ENCODE data around the gene SOX1.

- TF ChIP-seq EZH2phosphoT487 (IDR thresholded peaks at IDR 0.05; ENCODE audit: low read length) (no peak), EZH2 (optimal IDR thresholded peaks at IDR 0.05; ENCODE audit: low read depth, low read length) (no peak)
- TF ChIP-seq, protein P1, sequence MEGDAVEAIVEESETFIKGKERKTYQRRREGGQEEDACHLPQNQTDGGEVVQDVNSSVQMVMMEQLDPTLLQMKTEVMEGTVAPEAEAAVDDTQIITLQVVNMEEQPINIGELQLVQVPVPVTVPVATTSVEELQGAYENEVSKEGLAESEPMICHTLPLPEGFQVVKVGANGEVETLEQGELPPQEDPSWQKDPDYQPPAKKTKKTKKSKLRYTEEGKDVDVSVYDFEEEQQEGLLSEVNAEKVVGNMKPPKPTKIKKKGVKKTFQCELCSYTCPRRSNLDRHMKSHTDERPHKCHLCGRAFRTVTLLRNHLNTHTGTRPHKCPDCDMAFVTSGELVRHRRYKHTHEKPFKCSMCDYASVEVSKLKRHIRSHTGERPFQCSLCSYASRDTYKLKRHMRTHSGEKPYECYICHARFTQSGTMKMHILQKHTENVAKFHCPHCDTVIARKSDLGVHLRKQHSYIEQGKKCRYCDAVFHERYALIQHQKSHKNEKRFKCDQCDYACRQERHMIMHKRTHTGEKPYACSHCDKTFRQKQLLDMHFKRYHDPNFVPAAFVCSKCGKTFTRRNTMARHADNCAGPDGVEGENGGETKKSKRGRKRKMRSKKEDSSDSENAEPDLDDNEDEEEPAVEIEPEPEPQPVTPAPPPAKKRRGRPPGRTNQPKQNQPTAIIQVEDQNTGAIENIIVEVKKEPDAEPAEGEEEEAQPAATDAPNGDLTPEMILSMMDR (IDR thresholded peaks at IDR 0.05; ENCODE audit: low read length) = no peak
Measured at GRCh38 chr13:112058941-112059340, 8.0 kb upstream of the SOX1 start.
